ENCODE results near the gene HSPA4L. TPM values are rescaled to one million over a fixed set of nuclear protein-coding genes. Genes with fewer than 3 reads are reported as not detected.

The HSPA4L gene
- total RNA-seq, 4 donors from 2014 or later = 5.0 to 8.7 (median 6.8) TPM

DNA sequence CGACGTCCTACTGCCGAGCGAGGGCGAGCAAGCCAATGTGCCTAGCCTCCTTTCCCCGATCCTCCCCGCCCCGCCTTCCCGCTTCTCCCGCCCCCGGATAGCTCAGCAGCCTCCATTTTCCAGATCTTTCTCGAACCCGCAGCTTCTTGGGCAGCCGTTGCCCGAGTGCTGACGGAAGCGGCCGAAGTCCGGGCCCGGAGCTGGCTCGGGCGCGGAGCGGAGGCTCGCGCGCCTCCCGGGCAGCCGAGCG is 172 bp upstream of the HSPA4L start:
- intact Hi-C loops (cut with DNase I) = loop anchor here (5.0 to 10.0 kb wide), 3 partner anchors 93 to 283 kb away; partner anchors contain the start of genes INTU and LARP1B
- no peak for TF ChIP-seq EP300 (IDR thresholded peaks at IDR 0.05)
- TF ChIP-seq, protein P1, sequence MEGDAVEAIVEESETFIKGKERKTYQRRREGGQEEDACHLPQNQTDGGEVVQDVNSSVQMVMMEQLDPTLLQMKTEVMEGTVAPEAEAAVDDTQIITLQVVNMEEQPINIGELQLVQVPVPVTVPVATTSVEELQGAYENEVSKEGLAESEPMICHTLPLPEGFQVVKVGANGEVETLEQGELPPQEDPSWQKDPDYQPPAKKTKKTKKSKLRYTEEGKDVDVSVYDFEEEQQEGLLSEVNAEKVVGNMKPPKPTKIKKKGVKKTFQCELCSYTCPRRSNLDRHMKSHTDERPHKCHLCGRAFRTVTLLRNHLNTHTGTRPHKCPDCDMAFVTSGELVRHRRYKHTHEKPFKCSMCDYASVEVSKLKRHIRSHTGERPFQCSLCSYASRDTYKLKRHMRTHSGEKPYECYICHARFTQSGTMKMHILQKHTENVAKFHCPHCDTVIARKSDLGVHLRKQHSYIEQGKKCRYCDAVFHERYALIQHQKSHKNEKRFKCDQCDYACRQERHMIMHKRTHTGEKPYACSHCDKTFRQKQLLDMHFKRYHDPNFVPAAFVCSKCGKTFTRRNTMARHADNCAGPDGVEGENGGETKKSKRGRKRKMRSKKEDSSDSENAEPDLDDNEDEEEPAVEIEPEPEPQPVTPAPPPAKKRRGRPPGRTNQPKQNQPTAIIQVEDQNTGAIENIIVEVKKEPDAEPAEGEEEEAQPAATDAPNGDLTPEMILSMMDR (IDR thresholded peaks at IDR 0.05) = no peak
- no peak for TF ChIP-seq POLR2A (IDR thresholded peaks at IDR 0.05; ENCODE audit: low read depth)
- TF ChIP-seq POLR2AphosphoS5 (IDR thresholded peaks at IDR 0.05) = no peak
- no peaks in the 10 kb centered on the region for H3K36me3 ChIP-seq
- H3K27me3 ChIP-seq = no peaks in the 10 kb centered on the region
- peak overlapping the region; percentile 72 to 83 (median 77) for H3K4me3 ChIP-seq
- no peak for DNase-seq (ENCODE audit: extremely low spot score)
- WGBS = 0% methylated on average over 26 of the region's 30 CpGs
- peak overlapping the region; percentile 81 to 87 (median 86) for H3K27ac ChIP-seq (replicated peaks in 1 of 4)
- peaks cover 0 to 24% (median 14%) of the 10 kb centered on the region in 4 donors for H3K4me1 ChIP-seq
- no peaks in the 10 kb centered on the region for H3K9me3 ChIP-seq

DNA sequence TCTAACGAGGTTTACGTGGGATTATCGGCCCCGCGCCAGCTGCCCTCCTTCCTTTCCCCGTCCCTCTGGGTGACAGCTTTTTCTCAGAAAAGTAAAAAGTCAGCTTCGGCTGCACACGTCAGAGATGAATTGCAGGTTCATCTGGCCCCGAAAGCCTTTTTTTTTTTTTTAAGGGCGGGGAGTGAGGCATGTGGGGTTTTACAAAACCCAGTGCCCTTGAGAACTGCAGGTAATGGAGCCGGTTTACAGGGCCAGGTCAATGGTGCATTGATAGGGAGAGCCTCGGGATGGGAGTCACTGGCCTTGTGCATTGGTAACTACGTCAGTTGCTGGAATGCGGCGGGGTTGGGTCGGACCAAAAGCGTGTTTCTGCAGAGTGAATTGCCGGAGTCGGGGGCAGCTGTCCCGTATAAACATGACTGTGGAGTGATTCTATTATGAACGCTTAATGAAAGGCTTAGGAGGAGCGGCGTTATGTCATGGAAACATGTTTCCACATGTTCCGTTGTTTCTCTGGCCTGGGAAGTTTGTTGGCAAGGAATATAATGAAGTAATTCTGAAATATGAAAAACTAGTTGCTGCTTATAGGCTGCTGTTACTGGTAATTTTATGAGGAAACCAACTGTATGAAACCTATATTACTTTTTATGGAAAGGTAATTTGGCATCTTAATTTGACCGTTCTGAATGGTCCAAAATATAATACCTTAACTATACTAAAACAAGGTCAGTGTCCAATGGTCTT is 1.1 kb downstream of the HSPA4L start:
- TF ChIP-seq POLR2AphosphoS5 (IDR thresholded peaks at IDR 0.05) = peak; percentile 40 to 48
- no peak for TF ChIP-seq EP300 (IDR thresholded peaks at IDR 0.05)
- intact Hi-C loops (cut with DNase I) = loop anchor here (5.0 to 10.0 kb wide), 3 partner anchors 92 to 282 kb away; partner anchors contain the start of genes INTU and LARP1B
- WGBS = 10% methylated on average over 25 of the region's 25 CpGs
- Histone ChIP-seq H3K27me3 (no peaks in the 10 kb centered on the region), H3K27ac (replicated peaks in 1 of 4) (peak overlapping the region; percentile 81 to 87 (median 86)), H3K4me3 (peak overlapping the region; percentile 72 to 83 (median 77)), H3K36me3 (no peaks in the 10 kb centered on the region), H3K4me1 (peaks cover 0 to 24% (median 14%) of the 10 kb centered on the region in 4 donors), H3K9me3 (no peaks in the 10 kb centered on the region)
- DNase-seq (ENCODE audit: extremely low spot score) = peak; percentile 92

- intact Hi-C loops (cut with DNase I) = loop anchor here (5.0 to 10.0 kb wide), 3 partner anchors 91 to 281 kb away; partner anchors contain the start of genes INTU and LARP1B
- Histone ChIP-seq H3K27ac (replicated peaks in 1 of 4) (peak overlapping the region; percentile 81 to 87 (median 86)), H3K9me3 (no peaks in the 10 kb centered on the region), H3K27me3 (no peaks in the 10 kb centered on the region), H3K4me1 (peaks cover 0 to 24% (median 14%) of the 10 kb centered on the region in 4 donors), H3K4me3 (peak overlapping the region; percentile 72 to 83 (median 77)), H3K36me3 (no peaks in the 10 kb centered on the region)
- DNase-seq (ENCODE audit: extremely low spot score) = no peak
- WGBS = 74% methylated on average over 9 of the region's 9 CpGs
- no peak for TF ChIP-seq EP300 (IDR thresholded peaks at IDR 0.05)
- TF ChIP-seq, protein P1 (IDR thresholded peaks at IDR 0.05) = no peak
- TF ChIP-seq POLR2A (IDR thresholded peaks at IDR 0.05; ENCODE audit: low read depth) = no peak
- TF ChIP-seq POLR2AphosphoS5 (IDR thresholded peaks at IDR 0.05) = no peak
These were observed 2.0 kb downstream of the HSPA4L start for GRCh38 chr4:127783955-127784770.

DNA sequence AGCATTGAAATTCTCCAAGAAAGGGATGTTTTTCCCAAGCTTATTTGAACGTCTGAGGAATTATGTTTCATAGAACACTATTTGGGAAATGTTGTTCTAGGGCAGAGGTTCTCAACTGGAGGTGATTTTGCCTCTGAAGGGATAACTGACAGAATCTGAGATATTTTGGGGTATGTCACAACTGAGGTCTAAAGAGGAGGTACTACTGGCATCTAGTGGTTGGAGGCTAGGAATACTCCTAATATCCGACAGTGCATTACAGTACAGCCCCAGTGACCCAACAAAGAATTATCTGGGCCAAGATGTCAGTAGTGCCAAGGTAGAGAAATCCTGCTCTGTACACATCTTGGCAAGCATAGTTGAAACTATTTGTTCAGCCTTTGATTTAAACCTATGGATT is 6.4 kb downstream of the HSPA4L start:
- Histone ChIP-seq H3K9me3 (no peaks in the 10 kb centered on the region), H3K27me3 (no peaks in the 10 kb centered on the region), H3K36me3 (no peaks in the 10 kb centered on the region), H3K4me1 (peaks cover 0 to 10% (median 8%) of the 10 kb centered on the region in 4 donors), H3K27ac (replicated peaks in 1 of 4) (no peak overlapping the region), H3K4me3 (no peak overlapping the region)
- no peak for TF ChIP-seq POLR2AphosphoS5 (IDR thresholded peaks at IDR 0.05)
- TF ChIP-seq, protein P1 (IDR thresholded peaks at IDR 0.05) = peak in 1 of 3 experiments; percentile 25
- intact Hi-C loops (cut with DNase I) = loop anchor here (10.0 kb wide), 2 partner anchors 86 to 276 kb away; partner anchors contain the start of gene LARP1B
- WGBS = 73% methylated on average over 2 of the region's 2 CpGs
- DNase-seq (ENCODE audit: extremely low spot score) = no peak

GRCh38 chr4:127791391-127791790 is 9.3 kb downstream of the HSPA4L start:
- intact Hi-C loops (cut with DNase I) = no loop called here
- WGBS = 82% methylated on average over 1 of the region's 1 CpG

More at GRCh38 chr4:127791391-127791790, 9.3 kb downstream of the HSPA4L start:
- TF ChIP-seq, protein P1 (IDR thresholded peaks at IDR 0.05) = no peak
- TF ChIP-seq POLR2A (IDR thresholded peaks at IDR 0.05; ENCODE audit: low read depth) (no peak), EP300 (IDR thresholded peaks at IDR 0.05) (no peak), POLR2AphosphoS5 (IDR thresholded peaks at IDR 0.05) (no peak)
- H3K36me3 ChIP-seq = no peaks in the 10 kb centered on the region
- H3K9me3 ChIP-seq = no peaks in the 10 kb centered on the region
- no peaks in the 10 kb centered on the region for H3K4me1 ChIP-seq
- no peak overlapping the region for H3K27ac ChIP-seq (replicated peaks in 1 of 4)
- DNase-seq (ENCODE audit: extremely low spot score) = no peak
- H3K4me3 ChIP-seq = no peak overlapping the region
- no peaks in the 10 kb centered on the region for H3K27me3 ChIP-seq
